ENCODE measurements around the gene FANCC.

FANCC gene

GRCh38 chr9:95070549-95071021, 246.9 kb downstream of the FANCC start:
- DNase-seq (ENCODE audit: low read depth in 2 of 2), result no peak

DNA sequence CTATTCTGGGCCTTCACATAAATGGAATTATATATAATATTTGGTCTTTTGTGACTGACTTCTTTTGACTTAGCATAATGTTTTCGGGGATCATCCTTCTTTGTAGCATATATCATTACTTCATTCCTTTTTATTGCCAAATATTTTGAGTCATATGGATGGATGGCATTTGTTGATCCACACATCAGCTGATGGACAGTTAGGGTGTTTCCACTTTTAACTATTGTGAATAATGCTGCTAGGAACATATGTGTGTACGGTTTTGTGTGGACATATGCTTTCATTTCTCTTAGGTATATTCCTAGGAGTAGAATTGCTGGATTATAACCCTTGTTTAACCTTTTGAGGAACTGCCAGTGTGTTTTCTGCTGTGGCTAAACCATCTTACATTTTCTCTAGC, 249.6 kb downstream of the FANCC start:
- DNase-seq (ENCODE audit: low read depth in 2 of 2), result no peak

- DNase-seq (ENCODE audit: low read depth in 2 of 2), result no peak
Observed at GRCh38 chr9:95067057-95067456, 250.5 kb downstream of the FANCC start.

- no peak for DNase-seq (ENCODE audit: low read depth in 2 of 2)
Observed at GRCh38 chr9:95065224-95065623, 252.3 kb downstream of the FANCC start.

DNA sequence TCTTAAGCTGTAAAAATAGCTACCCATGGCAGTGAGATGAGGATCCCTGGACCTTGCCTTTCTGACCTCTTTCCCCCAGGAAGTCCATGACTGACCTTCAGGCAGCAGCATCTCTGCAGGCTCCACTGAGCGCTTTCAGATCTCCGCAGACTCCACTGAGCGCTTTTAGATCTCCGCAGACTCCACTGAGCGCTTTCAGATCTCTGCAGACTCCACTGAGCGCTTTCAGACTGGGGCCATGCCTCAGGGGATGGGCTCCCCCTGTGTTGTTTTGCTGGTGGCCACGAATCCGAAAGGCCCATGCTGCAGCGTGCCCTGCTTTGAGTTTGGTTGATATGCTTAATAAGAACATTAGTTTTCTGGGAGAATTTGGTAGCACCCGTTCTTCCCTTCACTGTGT, 254.2 kb downstream of the FANCC start:
- no peak for DNase-seq (ENCODE audit: low read depth in 2 of 2)

- DNase-seq (ENCODE audit: low read depth in 2 of 2), result no peak
Observed at GRCh38 chr9:95062596-95063065, 254.9 kb downstream of the FANCC start.

DNA sequence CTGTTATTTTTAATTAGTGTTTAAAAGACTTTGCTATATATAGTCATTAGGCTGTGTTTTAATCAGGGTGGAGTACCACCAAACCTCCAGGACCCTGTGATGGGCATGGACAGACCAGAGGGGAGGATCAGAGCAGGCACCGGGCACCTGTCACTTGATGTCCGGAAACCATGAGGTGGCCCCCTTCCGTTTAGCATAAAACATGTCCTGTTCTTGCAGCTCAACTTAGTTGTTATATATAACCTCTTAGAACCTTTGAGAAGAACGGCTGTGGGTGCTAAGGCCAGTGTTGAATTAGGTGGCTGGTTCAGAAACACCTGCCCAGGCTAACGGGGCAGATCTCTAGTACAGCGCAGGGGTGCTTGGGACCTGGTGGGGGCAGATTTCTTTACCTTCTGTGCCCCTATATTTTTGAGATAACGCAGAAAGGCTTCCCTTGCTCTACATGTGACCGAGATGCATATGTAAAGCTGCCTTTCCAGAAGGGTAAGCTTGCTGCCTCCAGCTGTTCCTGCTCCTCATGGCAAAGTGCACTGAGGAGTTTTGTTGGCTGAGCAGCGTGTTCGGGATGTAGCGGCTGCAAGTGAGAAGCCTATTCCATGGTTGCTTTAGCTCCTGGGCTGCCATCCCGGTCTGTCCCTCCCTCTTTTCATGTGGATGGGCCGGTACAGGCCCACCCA, 255.5 kb downstream of the FANCC start:
- DNase-seq (ENCODE audit: low read depth in 2 of 2), result no peak

- DNase-seq (ENCODE audit: low read depth in 2 of 2), result no peak
Observed at GRCh38 chr9:95060916-95061315, 256.6 kb downstream of the FANCC start.

- no peak for DNase-seq (ENCODE audit: low read depth in 2 of 2)
Observed at GRCh38 chr9:95060234-95060633, 257.3 kb downstream of the FANCC start.

DNA sequence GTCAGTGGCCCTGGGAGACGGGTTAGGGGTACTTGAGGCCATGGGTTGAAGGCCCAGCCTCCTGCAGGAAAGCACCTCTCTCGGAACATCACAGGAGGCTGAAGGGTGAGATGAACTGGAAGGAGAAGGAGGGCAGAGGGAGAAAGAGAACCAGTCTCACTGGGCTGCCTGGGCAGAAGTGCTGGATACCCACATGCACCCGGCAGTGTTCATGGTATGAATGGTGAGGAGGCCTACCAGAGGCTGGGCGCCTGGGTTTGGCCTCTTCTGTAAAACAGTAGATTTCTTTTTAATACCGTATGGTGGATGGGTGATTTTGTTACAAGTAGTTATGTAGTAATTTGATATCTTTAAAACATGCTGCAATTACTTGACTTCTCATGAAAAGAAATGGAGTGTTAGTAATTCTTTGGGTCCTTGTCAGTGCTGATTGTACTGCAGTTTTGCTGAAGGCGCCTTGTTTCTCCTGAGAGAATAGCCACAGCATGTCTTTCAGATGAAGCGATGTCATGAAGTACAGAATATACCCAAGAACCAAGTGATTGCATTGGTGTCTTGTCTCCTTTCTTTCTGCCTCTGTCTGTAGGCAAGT, 258.6 kb downstream of the FANCC start:
- DNase-seq (ENCODE audit: low read depth in 2 of 2), result no peak

GRCh38 chr9:95058121-95058785, 259.3 kb downstream of the FANCC start:
- DNase-seq (ENCODE audit: low read depth in 2 of 2), result no peak

DNA sequence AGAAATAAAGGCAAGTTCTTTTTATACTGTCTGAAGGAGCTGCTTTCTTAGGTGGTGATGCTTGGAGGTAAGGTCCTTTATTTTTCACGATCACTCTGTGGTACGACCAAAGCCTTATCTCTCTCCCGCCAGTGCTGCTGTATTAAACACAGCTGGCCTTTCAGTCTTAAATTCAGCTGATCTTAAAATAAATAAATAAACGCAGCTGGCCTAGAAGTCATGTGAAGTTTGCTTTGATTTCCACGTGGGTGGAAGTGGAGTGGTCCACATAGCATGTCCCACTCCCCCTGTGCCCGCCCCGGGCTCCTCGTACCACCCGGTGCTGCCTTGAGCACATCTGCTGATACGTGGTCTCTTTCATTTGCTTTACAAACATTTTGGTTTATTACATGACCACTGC, 260.4 kb downstream of the FANCC start:
- DNase-seq (ENCODE audit: low read depth in 2 of 2), result no peak

GRCh38 chr9:95055851-95056551, 261.5 kb downstream of the FANCC start:
- no peak for DNase-seq (ENCODE audit: low read depth in 2 of 2)

GRCh38 chr9:95055334-95055850, 262.1 kb downstream of the FANCC start:
- no peak for DNase-seq (ENCODE audit: low read depth in 2 of 2)

DNA sequence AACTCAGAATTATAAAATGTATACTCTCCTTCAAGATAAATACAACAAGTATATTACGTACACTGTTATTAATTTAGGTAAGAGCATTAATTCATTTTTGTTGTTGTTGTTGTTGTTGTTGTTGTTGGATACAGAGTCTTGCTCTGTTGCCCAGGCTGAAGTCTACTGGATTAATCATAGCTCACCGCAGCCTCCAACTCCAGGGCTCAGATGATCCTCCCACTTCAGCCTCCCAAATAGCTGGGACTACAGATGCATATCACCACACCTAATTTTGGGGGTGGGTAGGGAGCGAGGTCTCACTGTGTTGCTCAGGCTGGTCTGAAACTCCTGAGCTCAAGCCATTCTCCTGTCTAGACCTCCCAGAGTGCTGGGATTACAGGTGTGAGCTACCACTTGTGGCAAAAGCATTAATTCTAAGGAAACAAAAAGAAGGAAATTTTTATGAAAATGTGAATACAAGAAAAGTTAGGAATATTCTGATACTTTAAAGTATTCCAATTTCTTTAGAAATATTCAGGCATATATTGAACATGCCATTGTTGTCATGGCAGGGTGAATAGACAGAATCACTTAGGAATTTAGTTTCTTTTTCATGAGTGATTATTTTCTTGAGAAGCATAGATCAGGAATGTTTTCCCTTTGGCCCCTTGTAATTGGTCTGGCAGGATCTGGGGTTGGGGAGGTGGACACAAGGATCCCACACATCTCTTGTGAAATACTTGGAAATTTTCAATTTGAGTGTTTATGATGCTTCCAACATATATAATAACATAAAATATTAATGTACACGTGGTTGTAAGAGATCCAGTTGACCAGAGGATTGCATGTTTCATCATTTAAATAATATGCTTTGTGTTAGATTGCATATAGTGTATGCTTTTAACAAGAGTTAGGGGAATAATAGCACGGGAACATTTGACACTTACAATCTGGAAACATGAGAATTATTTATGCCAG, 263.6 kb downstream of the FANCC start:
- no peak for DNase-seq (ENCODE audit: low read depth in 2 of 2)

DNA sequence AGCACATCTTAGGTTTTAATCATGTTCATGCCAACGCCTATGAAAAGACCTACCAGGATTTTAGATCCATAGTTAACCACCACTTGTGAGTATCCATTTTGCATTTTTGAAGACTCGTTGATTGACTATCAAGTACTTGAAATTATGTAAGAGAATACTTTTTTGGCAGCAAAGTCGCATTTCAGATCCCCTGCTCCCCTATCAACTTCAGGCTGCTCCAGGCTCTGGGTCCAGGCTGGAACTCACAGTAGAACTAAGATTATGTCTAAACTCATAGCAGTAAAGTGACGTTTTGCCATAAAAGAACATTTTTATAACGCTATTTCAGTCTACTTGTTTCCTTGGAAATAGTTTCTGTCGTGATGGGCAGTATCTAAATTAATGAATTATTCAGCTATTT, 267.7 kb downstream of the FANCC start:
- no peak for DNase-seq (ENCODE audit: low read depth in 2 of 2)

Measured in stimulated activated CD4-positive, alpha-beta T cell treated with anti-CD3 and anti-CD28 coated beads, Interleukin-1b, Interleukin-23, amount 100 ng/mL, for 4 hours (primary cell).